HTERT RPE-1 (cell line): Measurements from ENCODE around the gene BBS12.

Experiments
- in situ Hi-C: fragments of 300-500 bp; cut with MboI; formaldehyde crosslinking; loops from 4 replicates; pipeline ENCODE4 v1.14.3; 2020; ENCODE audit warnings: low sequenced_read_pairs

The BBS12 gene

DNA sequence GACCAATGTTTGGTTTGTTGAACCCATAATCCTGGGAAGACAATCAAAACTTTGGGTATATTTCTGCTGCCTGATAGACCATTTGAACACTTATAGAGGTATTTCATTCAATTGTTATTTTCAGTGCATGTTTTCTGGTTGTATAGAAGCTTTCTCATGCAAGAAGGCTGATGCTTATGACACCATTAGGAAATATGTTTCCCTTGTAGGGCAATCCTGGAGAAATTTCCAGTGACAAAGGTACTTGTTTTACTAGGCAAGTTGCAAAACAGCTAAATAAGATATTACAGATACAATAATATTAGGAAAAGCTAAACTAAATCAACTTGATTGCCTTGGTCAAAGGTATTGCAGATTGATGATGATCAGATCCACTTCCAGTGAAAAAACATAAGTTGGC lies 61.3 kb downstream of the BBS12 start:
- in situ Hi-C loops, result no loop called here
